Measurements from ENCODE around the gene NELFE.
"Not testable (repeated sequence)": the region's sequence is repeated elsewhere in the genome, so short reads cannot be mapped to it uniquely, and the experiment has no call there.

Gene NELFE

GRCh38 chr6:31954511-31954910, 4.3 kb downstream of the NELFE start:
- in situ Hi-C loops (cut with MboI; ENCODE audit: low pct_unique_long_range_greater_than_20kb, low sequenced_read_pairs): no loop called here
- no peak for DNase-seq

- in situ Hi-C loops (cut with MboI; ENCODE audit: low pct_unique_long_range_greater_than_20kb, low sequenced_read_pairs): no loop called here
- no peak for DNase-seq
Measured at GRCh38 chr6:31952890-31953289, 5.9 kb downstream of the NELFE start.

GRCh38 chr6:31952140-31952805, 6.5 kb downstream of the NELFE start:
- in situ Hi-C loops (cut with MboI; ENCODE audit: low pct_unique_long_range_greater_than_20kb, low sequenced_read_pairs): no loop called here
- peak; percentile 46 for DNase-seq

GRCh38 chr6:31949926-31950548, 8.7 kb downstream of the NELFE start:
- DNase-seq: no peak
- in situ Hi-C loops (cut with MboI; ENCODE audit: low pct_unique_long_range_greater_than_20kb, low sequenced_read_pairs): no loop called here

GRCh38 chr6:31948753-31949413, 9.9 kb downstream of the NELFE start:
- in situ Hi-C loops (cut with MboI; ENCODE audit: low pct_unique_long_range_greater_than_20kb, low sequenced_read_pairs): no loop called here
- no peak for DNase-seq

GRCh38 chr6:31948306-31948705, 10.5 kb downstream of the NELFE start:
- no peak for DNase-seq
- in situ Hi-C loops (cut with MboI; ENCODE audit: low pct_unique_long_range_greater_than_20kb, low sequenced_read_pairs): no loop called here

GRCh38 chr6:31947864-31948263, 10.9 kb downstream of the NELFE start:
- no peak for DNase-seq
- in situ Hi-C loops (cut with MboI; ENCODE audit: low pct_unique_long_range_greater_than_20kb, low sequenced_read_pairs): no loop called here

GRCh38 chr6:31947070-31947675, 11.6 kb downstream of the NELFE start:
- DNase-seq: no peak
- in situ Hi-C loops (cut with MboI; ENCODE audit: low pct_unique_long_range_greater_than_20kb, low sequenced_read_pairs): no loop called here

- in situ Hi-C loops (cut with MboI; ENCODE audit: low pct_unique_long_range_greater_than_20kb, low sequenced_read_pairs): no loop called here
- no peak for DNase-seq
Measured at GRCh38 chr6:31946370-31946885, 12.3 kb downstream of the NELFE start.

- in situ Hi-C loops (cut with MboI; ENCODE audit: low pct_unique_long_range_greater_than_20kb, low sequenced_read_pairs): no loop called here
- no peak for DNase-seq
Measured at GRCh38 chr6:31945507-31946369, 13.0 kb downstream of the NELFE start, which contains the start of gene CFB. Gene CFB, plus strand, starts transcription at chr6:31946095. Its CDS starts 127 bp downstream, at chr6:31946222.

GRCh38 chr6:31945154-31945506, 13.6 kb downstream of the NELFE start:
- in situ Hi-C loops (cut with MboI; ENCODE audit: low pct_unique_long_range_greater_than_20kb, low sequenced_read_pairs): no loop called here
- no peak for DNase-seq

- DNase-seq: no peak
- in situ Hi-C loops (cut with MboI; ENCODE audit: low pct_unique_long_range_greater_than_20kb, low sequenced_read_pairs): no loop called here
Measured at GRCh38 chr6:31943742-31944141, 15.0 kb downstream of the NELFE start.

GRCh38 chr6:31940256-31940664, 18.5 kb downstream of the NELFE start:
- in situ Hi-C loops (cut with MboI; ENCODE audit: low pct_unique_long_range_greater_than_20kb, low sequenced_read_pairs): no loop called here
- no peak for DNase-seq

- no peak for DNase-seq
- in situ Hi-C loops (cut with MboI; ENCODE audit: low pct_unique_long_range_greater_than_20kb, low sequenced_read_pairs): no loop called here
Measured at GRCh38 chr6:31935823-31936222, 22.9 kb downstream of the NELFE start.

GRCh38 chr6:31935021-31935420, 23.8 kb downstream of the NELFE start:
- no peak for DNase-seq
- in situ Hi-C loops (cut with MboI; ENCODE audit: low pct_unique_long_range_greater_than_20kb, low sequenced_read_pairs): no loop called here

GRCh38 chr6:31933537-31933936, 25.2 kb downstream of the NELFE start:
- no peak for DNase-seq

GRCh38 chr6:31932137-31932536, 26.6 kb downstream of the NELFE start:
- DNase-seq; in situ Hi-C loops (cut with MboI; ENCODE audit: low pct_unique_long_range_greater_than_20kb, low sequenced_read_pairs): not testable (repeated sequence)

More at GRCh38 chr6:31933537-31933936, 25.2 kb downstream of the NELFE start:
- in situ Hi-C loops (cut with MboI; ENCODE audit: low pct_unique_long_range_greater_than_20kb, low sequenced_read_pairs): no loop called here

GRCh38 chr6:31930962-31931361, 27.8 kb downstream of the NELFE start:
- in situ Hi-C loops (cut with MboI; ENCODE audit: low pct_unique_long_range_greater_than_20kb, low sequenced_read_pairs): no loop called here
- DNase-seq: no peak

GRCh38 chr6:31928672-31928939, 30.2 kb downstream of the NELFE start:
- in situ Hi-C loops (cut with MboI; ENCODE audit: low pct_unique_long_range_greater_than_20kb, low sequenced_read_pairs): no loop called here
- DNase-seq: no peak
